ENCODE data around the gene STRN3.

The STRN3 gene

GRCh38 chr14:30961330-30961729 is 64.8 kb downstream of the STRN3 start:
- H3K9ac ChIP-seq = no peak overlapping the region
- H3K27ac ChIP-seq = no peak overlapping the region
- H3K4me3 ChIP-seq (IDR thresholded peaks at IDR 0.05; ENCODE audit: insufficient read depth, low read depth, low read length) = no peak overlapping the region
- H2AFZ ChIP-seq (ENCODE audit: low read depth) = no peak overlapping the region
- no peaks in the 10 kb centered on the region for H3K36me3 ChIP-seq (ENCODE audit: insufficient read depth)
- no peak overlapping the region for H3K4me2 ChIP-seq
- no peaks in the 10 kb centered on the region for H4K20me1 ChIP-seq (ENCODE audit: insufficient read depth)
- H3K79me2 ChIP-seq (ENCODE audit: insufficient read depth, low read depth) = peaks cover 5% of the 10 kb centered on the region; the same call in 1 of the 2 replicates
- peaks cover 21% of the 10 kb centered on the region for H3K4me1 ChIP-seq (ENCODE audit: low read depth, poor library complexity, severe bottlenecking)
- TF ChIP-seq CTCF (conservative IDR thresholded peaks at IDR 0.05; ENCODE audit: low read depth, low read length) = no peak
- H3K27me3 ChIP-seq (ENCODE audit: insufficient read depth, low read depth) = no peaks in the 10 kb centered on the region

DNA sequence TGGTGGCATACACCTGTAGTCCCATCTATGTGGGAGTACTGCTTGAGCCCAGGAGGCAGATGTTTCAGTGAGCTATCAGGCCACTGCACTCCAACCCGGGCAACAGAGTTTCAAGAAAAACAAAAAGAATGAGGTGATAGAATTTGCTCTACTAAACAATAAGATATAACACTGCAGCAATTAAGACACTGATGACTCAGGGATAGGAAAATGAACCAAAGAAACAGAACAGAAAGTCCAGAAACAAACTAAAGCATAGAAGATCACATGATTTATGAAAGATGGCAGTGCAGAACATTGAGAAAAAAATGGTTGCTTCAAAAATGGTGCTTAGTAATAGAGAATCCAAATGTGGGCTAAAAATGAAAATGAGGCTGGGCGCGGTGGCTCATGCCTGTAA is 66.0 kb downstream of the STRN3 start:
- H3K4me3 ChIP-seq (IDR thresholded peaks at IDR 0.05; ENCODE audit: insufficient read depth, low read depth, low read length) = no peak overlapping the region
- no peak for TF ChIP-seq CTCF (conservative IDR thresholded peaks at IDR 0.05; ENCODE audit: low read depth, low read length)
- no peaks in the 10 kb centered on the region for H3K36me3 ChIP-seq (ENCODE audit: insufficient read depth)
- no peak overlapping the region for H2AFZ ChIP-seq (ENCODE audit: low read depth)
- H3K27ac ChIP-seq = no peak overlapping the region
- no peaks in the 10 kb centered on the region for H4K20me1 ChIP-seq (ENCODE audit: insufficient read depth)
- no peak overlapping the region for H3K9ac ChIP-seq
- H3K4me1 ChIP-seq (ENCODE audit: low read depth, poor library complexity, severe bottlenecking) = peaks cover 21% of the 10 kb centered on the region
- H3K27me3 ChIP-seq (ENCODE audit: insufficient read depth, low read depth) = no peaks in the 10 kb centered on the region
- H3K4me2 ChIP-seq = no peak overlapping the region
- H3K79me2 ChIP-seq (ENCODE audit: insufficient read depth, low read depth) = no peaks in the 10 kb centered on the region; the same call in 1 of the 2 replicates

GRCh38 chr14:30958555-30959407 is 67.4 kb downstream of the STRN3 start:
- Histone ChIP-seq H4K20me1 (ENCODE audit: insufficient read depth) (no peaks in the 10 kb centered on the region), H3K9ac (no peak overlapping the region), H3K79me2 (ENCODE audit: insufficient read depth, low read depth) (no peaks in the 10 kb centered on the region; the same call in 1 of the 2 replicates), H3K27me3 (ENCODE audit: insufficient read depth, low read depth) (no peaks in the 10 kb centered on the region), H3K4me3 (IDR thresholded peaks at IDR 0.05; ENCODE audit: insufficient read depth, low read depth, low read length) (no peak overlapping the region), H3K36me3 (ENCODE audit: insufficient read depth) (no peaks in the 10 kb centered on the region), H3K4me2 (no peak overlapping the region), H3K4me1 (ENCODE audit: low read depth, poor library complexity, severe bottlenecking) (peaks cover 21% of the 10 kb centered on the region), H3K27ac (no peak overlapping the region), H2AFZ (ENCODE audit: low read depth) (no peak overlapping the region)
- TF ChIP-seq CTCF (conservative IDR thresholded peaks at IDR 0.05; ENCODE audit: low read depth, low read length) = no peak

DNA sequence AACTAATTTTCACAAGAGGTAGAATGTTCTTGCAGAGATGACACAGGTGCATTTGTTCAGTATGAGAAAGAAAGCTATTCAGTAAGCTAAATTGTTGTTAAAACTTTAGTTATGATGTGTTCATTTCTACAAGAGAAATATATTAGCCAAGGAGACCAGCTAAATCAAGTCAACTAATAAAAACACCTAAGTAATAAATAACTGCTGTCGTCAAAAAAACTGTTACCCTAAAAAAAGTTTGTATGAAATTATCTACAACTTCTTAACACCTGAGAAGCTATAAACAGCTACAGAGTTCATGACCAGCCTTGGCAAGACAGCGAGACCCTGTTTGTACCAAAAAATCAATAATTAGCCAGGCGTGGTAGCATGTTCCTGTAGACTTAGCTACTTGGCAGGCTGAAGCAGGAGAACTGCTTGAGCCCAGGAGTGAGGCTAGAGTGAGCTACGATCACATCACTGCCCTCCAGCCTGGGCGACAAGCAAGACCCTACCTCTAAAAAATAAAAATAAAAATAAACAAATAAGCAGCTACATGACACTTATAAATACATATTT is 68.3 kb downstream of the STRN3 start:
- H3K27ac ChIP-seq = no peak overlapping the region
- H2AFZ ChIP-seq (ENCODE audit: low read depth) = no peak overlapping the region
- no peaks in the 10 kb centered on the region; the same call in 1 of the 2 replicates for H3K79me2 ChIP-seq (ENCODE audit: insufficient read depth, low read depth)
- TF ChIP-seq CTCF (conservative IDR thresholded peaks at IDR 0.05; ENCODE audit: low read depth, low read length) = no peak
- H3K4me1 ChIP-seq (ENCODE audit: low read depth, poor library complexity, severe bottlenecking) = peaks cover 21% of the 10 kb centered on the region
- no peaks in the 10 kb centered on the region for H4K20me1 ChIP-seq (ENCODE audit: insufficient read depth)
- H3K36me3 ChIP-seq (ENCODE audit: insufficient read depth) = no peaks in the 10 kb centered on the region
- H3K9ac ChIP-seq = no peak overlapping the region
- no peaks in the 10 kb centered on the region for H3K27me3 ChIP-seq (ENCODE audit: insufficient read depth, low read depth)
- H3K4me2 ChIP-seq = no peak overlapping the region
- H3K4me3 ChIP-seq (IDR thresholded peaks at IDR 0.05; ENCODE audit: insufficient read depth, low read depth, low read length) = no peak overlapping the region
